B cell (primary cell): Measurements from ENCODE around the gene FLAD1. TPM values are rescaled to one million over a fixed set of nuclear protein-coding genes. Genes with fewer than 3 reads are reported as not detected.

Experiments
- ATAC-seq: fragments of 200-7000 bp; cut with Tn5 transposase; one replicate; pipeline ENCODE4 v1.10.0; 2021; ENCODE audit warnings: low read depth, mild to moderate bottlenecking, moderate number of reproducible peaks, moderate library complexity
- CTCF ChIA-PET: fragments of 350-600 bp; sonication (Branson Sonifier 250); formaldehyde crosslinking; loops from one replicate; lab custom pipeline; 2021; ENCODE audit warnings: antibody characterized with exemption, inconsistent platforms; lab: Charles Lee
- POLR2A ChIA-PET: fragments of 350-600 bp; sonication (Branson Sonifier 250); formaldehyde crosslinking; loops from one replicate; lab custom pipeline; 2021; ENCODE audit warnings: antibody characterized with exemption; lab: Charles Lee
- DNase-seq: peaks from one replicate; pipeline ENCODE4 v3.0.0; 2013
- H2AFZ ChIP-seq: 2 replicates; pipeline ENCODE4 v1.6.1; 2012; ENCODE audit warnings: mild to moderate bottlenecking, low read depth, low read length; ENCODE audit not compliant: insufficient read depth, poor library complexity, severe bottlenecking
- H3K27ac ChIP-seq, 2 donors: 1 replicate in 1 of 2; 2 replicates in 1 of 2; pipeline ENCODE4 v1.5.1; 2012 to 2013; ENCODE audit warnings: low read length in 2 of 2, mild to moderate bottlenecking in 2 of 2, moderate library complexity in 1 of 2
- H3K27me3 ChIP-seq, 4 experiments: fragments of 200-600 bp in 1 of 4; sonication (generic) in 1 of 4; replicated peaks in 1 of 4; 1 replicate in 2 of 4; 2 replicates in 2 of 4; pipeline versions ENCODE4 v1.6.1 to v1.7.0; 2013 to 2016; ENCODE audit warnings: low read length in 3 of 4, mild to moderate bottlenecking in 2 of 4, mixed read lengths in 1 of 4, moderate library complexity in 1 of 4; ENCODE audit not compliant: insufficient read depth in 4 of 4, control insufficient read depth in 3 of 4; ENCODE audit errors: control extremely low read depth in 1 of 4
- H3K36me3 ChIP-seq, 2 experiments: replicated peaks in 1 of 2; 1 replicate in 1 of 2; 2 replicates in 1 of 2; pipeline versions ENCODE4 v1.6.1 to v1.7.1; 2013; ENCODE audit warnings: low read length in 1 of 2; ENCODE audit not compliant: insufficient read depth in 2 of 2, control insufficient read depth in 1 of 2; ENCODE audit errors: control extremely low read depth in 1 of 2, extremely low read depth in 1 of 2
- H3K4me1 ChIP-seq, 2 donors: fragments of 200-600 bp in 1 of 2; sonication (generic) in 1 of 2; 1 replicate in 1 of 2; 2 replicates in 1 of 2; pipeline versions ENCODE4 v1.5.1 to v1.6.1; 2013 to 2017; ENCODE audit warnings: low read length in 2 of 2; ENCODE audit not compliant: control insufficient read depth in 2 of 2, insufficient read depth in 2 of 2
- H3K4me2 ChIP-seq: replicated peaks from 2 replicates; pipeline ENCODE3; 2012; ENCODE audit warnings: mild to moderate bottlenecking, low read depth, low read length; ENCODE audit not compliant: poor library complexity, severe bottlenecking
- H3K4me3 ChIP-seq, 5 experiments: fragments of 200-600 bp in 1 of 5; sonication (generic) in 1 of 5; 1 replicate in 3 of 5; 2 replicates in 2 of 5; pipeline versions ENCODE4 v1.5.1 to v1.7.0; 2011 to 2016; ENCODE audit warnings: low read length in 4 of 5, mild to moderate bottlenecking in 4 of 5, low read depth in 2 of 5, control low read depth in 1 of 5, moderate library complexity in 1 of 5; ENCODE audit not compliant: insufficient read depth in 1 of 5; ENCODE audit errors: control extremely low read depth in 1 of 5, extremely low read depth in 1 of 5
- H3K79me2 ChIP-seq: fragments of 200-600 bp; sonication (generic); one replicate; pipeline ENCODE4 v1.6.0; 2016; ENCODE audit warnings: low read length; ENCODE audit not compliant: control insufficient read depth, insufficient read depth
- H3K9ac ChIP-seq: fragments of 200-600 bp; sonication (generic); 2 replicates; pipeline ENCODE4 v1.6.1; 2017; ENCODE audit warnings: mild to moderate bottlenecking, low read length, moderate library complexity
- H3K9me3 ChIP-seq, 3 donors: one replicate each; pipeline versions ENCODE4 v1.6.1 to v1.7.1; 2013; ENCODE audit warnings: low read length in 2 of 3; ENCODE audit not compliant: control insufficient read depth in 2 of 3, insufficient read depth in 1 of 3; ENCODE audit errors: control extremely low read depth in 1 of 3
- H4K20me1 ChIP-seq: 2 replicates; pipeline ENCODE4 v1.6.0; 2012; ENCODE audit warnings: mild to moderate bottlenecking, low read length; ENCODE audit not compliant: insufficient read depth, control insufficient read depth, poor library complexity, severe bottlenecking
- H3K27ac Mint-ChIP-seq: one replicate; pipeline ENCODE4 v1.8.0; 2021; ENCODE audit warnings: mixed read lengths
- H3K27me3 Mint-ChIP-seq: one replicate; pipeline ENCODE4 v1.8.0; 2021; ENCODE audit warnings: mixed read lengths
- H3K4me1 Mint-ChIP-seq: one replicate; pipeline ENCODE4 v1.8.0; 2021; ENCODE audit warnings: mixed read lengths
- H3K4me3 Mint-ChIP-seq: one replicate; pipeline ENCODE4 v1.8.0; 2021; ENCODE audit warnings: mixed read lengths
- H3K9me3 Mint-ChIP-seq: one replicate; pipeline ENCODE4 v1.8.0; 2022; ENCODE audit warnings: mixed read lengths; ENCODE audit not compliant: insufficient read depth
- CTCF ChIP-seq: fragments of 200-600 bp; IDR thresholded peaks from one replicate; pipeline ENCODE4 v1.8.0; 2022; ENCODE audit warnings: antibody characterized with exemption, mild to moderate bottlenecking
- EZH2 ChIP-seq: IDR thresholded peaks from 2 replicates; pipeline ENCODE4 v1.6.1; 2012; ENCODE audit warnings: borderline replicate concordance, low read depth, mild to moderate bottlenecking, moderate library complexity, low read length; ENCODE audit not compliant: insufficient read depth, poor library complexity, severe bottlenecking
- WGBS: methylation state at CpG from one replicate; pipeline ENCODE4 v1.1.5; 2013; ENCODE audit warnings: missing lambda C conversion rate; ENCODE audit not compliant: insufficient coverage; 5-methylcytosine and 5-hydroxymethylcytosine counted together
- intact Hi-C: fragments of 100-400 bp; cut with micrococcal nuclease; formaldehyde crosslinking; loops from one replicate; pipeline ENCODE4 v1.10.0; 2022
- polyA plus RNA-seq: library from polyadenylated mRNA; depleted of rRNA; stranded (reverse); fragments of >200 nt; gene quantifications from 2 replicates; pipeline ENCODE4 v1.2.3, GENCODE V29; 2012
- total RNA-seq, 2 donors: library from RNA; stranded (reverse); fragments of 120-200 nt in 1 of 2; gene quantifications; 1 replicate in 1 of 2; 2 replicates in 1 of 2; pipeline versions ENCODE4 v1.2.3 to v1.2.4, GENCODE V29; 2013 to 2022

FLAD1 gene
- total and polyA plus RNA-seq, 2 donors (not counting 1 experiment from before 2014, with no cell fraction given) = 51.4 to 83.0 TPM

GRCh38 chr1:155009221-155009711, 26.1 kb downstream of the FLAD1 start:
- Mint-ChIP-seq H3K27ac (peak overlapping the region; percentile 82), H3K27me3 (no peaks in the 10 kb centered on the region), H3K4me1 (peaks cover 81% of the 10 kb centered on the region), H3K9me3 (no peaks in the 10 kb centered on the region), H3K4me3 (no peak overlapping the region)
- POLR2A ChIA-PET = no interaction called here
- Histone ChIP-seq H3K4me3 (no peak overlapping the region), H3K4me2 (peak overlapping the region; percentile 61), H2AFZ (no peak overlapping the region), H3K27ac (no peak overlapping the region), H3K9ac (no peak overlapping the region), H3K27me3 (no peaks in the 10 kb centered on the region), H3K79me2 (peaks cover 49% of the 10 kb centered on the region), H4K20me1 (peaks cover 35% of the 10 kb centered on the region), H3K36me3 (peaks cover 0 to 15% of the 10 kb centered on the region in 2 experiments), H3K4me1 (peaks cover 100% of the 10 kb centered on the region in 2 donors), H3K9me3 (no peaks in the 10 kb centered on the region)
- CTCF ChIA-PET = interaction anchor here (17.4 to 18.4 kb wide), 2 partner anchors 5 to 9 kb away, joined by 295 read pairs; partner anchors contain the start of genes LENEP and ZBTB7B
- intact Hi-C loops = no loop called here
- TF ChIP-seq EZH2 = no peak
- WGBS = 93% methylated on average over 9 of the region's 12 CpGs
- no peak for ATAC-seq
- no peak for DNase-seq

- POLR2A ChIA-PET = interaction anchor here (0.6 kb wide), 1 partner anchor 35 kb away, joined by 3 read pairs; the partner anchor contains the start of gene CKS1B
- WGBS = 100% methylated on average over 2 of the region's 5 CpGs
- peak overlapping the region; percentile 14 for H3K4me3 Mint-ChIP-seq
Measured at GRCh38 chr1:155009742-155010141, 26.6 kb downstream of the FLAD1 start.

More at GRCh38 chr1:155009742-155010141, 26.6 kb downstream of the FLAD1 start:
- Histone ChIP-seq H2AFZ (no peak overlapping the region), H3K9ac (no peak overlapping the region), H3K27me3 (no peaks in the 10 kb centered on the region), H3K4me3 (no peak overlapping the region), H3K9me3 (no peaks in the 10 kb centered on the region), H3K79me2 (peaks cover 44% of the 10 kb centered on the region), H3K4me1 (peaks cover 99 to 100% of the 10 kb centered on the region in 2 donors), H3K4me2 (peak overlapping the region; percentile 61), H3K27ac (no peak overlapping the region), H4K20me1 (peaks cover 35% of the 10 kb centered on the region), H3K36me3 (peaks cover 0 to 19% of the 10 kb centered on the region in 2 experiments)
- ATAC-seq (no peak), DNase-seq (no peak)
- intact Hi-C loops = no loop called here
- TF ChIP-seq CTCF (no peak), EZH2 (no peak)
- no peaks in the 10 kb centered on the region for H3K27me3 Mint-ChIP-seq
- peaks cover 80% of the 10 kb centered on the region for H3K4me1 Mint-ChIP-seq
- CTCF ChIA-PET = interaction anchor here (17.4 kb wide), 1 partner anchor 10 kb away, joined by 295 read pairs; the partner anchor contains the start of genes LENEP and ZBTB7B
- peak overlapping the region; percentile 82 for H3K27ac Mint-ChIP-seq
- no peaks in the 10 kb centered on the region for H3K9me3 Mint-ChIP-seq
